Colonic mucosa (tissue), 4 donors: Measurements from ENCODE around the gene PMPCA. TPM values are rescaled to one million over a fixed set of nuclear protein-coding genes. Genes with fewer than 3 reads are reported as not detected.
A peak's percentile ranks its signal among the peaks of the same experiment; 100 is the strongest.
"Not testable (repeated sequence)": the region's sequence is repeated elsewhere in the genome, so short reads cannot be mapped to it uniquely, and the experiment has no call there.

Experiments
- DNase-seq: peaks from one replicate; pipeline ENCODE4 v3.0.0-alpha.2; 2020
- H3K27ac ChIP-seq: fragments of 200-600 bp; one replicate; pipeline ENCODE4 v1.8.0; 2021
- H3K27me3 ChIP-seq: fragments of 200-600 bp; one replicate; pipeline ENCODE4 v1.8.0; 2021
- H3K36me3 ChIP-seq: fragments of 200-600 bp; one replicate; pipeline ENCODE4 v1.8.0; 2021
- H3K4me1 ChIP-seq: fragments of 200-600 bp; one replicate; pipeline ENCODE4 v1.8.0; 2021; ENCODE audit warnings: mild to moderate bottlenecking
- H3K4me3 ChIP-seq: fragments of 200-600 bp; one replicate; pipeline ENCODE4 v1.8.0; 2021
- H3K9ac ChIP-seq, 2 donors: one replicate each; pipeline ENCODE4 v1.7.0; 2013; ENCODE audit warnings: control low read depth in 2 of 2, low read depth in 2 of 2, low read length in 2 of 2
- H3K9me3 ChIP-seq: fragments of 200-600 bp; one replicate; pipeline ENCODE4 v1.8.0; 2021
- intact Hi-C: fragments of 100-400 bp; cut with DNase I; formaldehyde crosslinking; loops from one replicate; pipeline ENCODE4 v1.14.1; 2022
- total RNA-seq, 2 donors: library from RNA; stranded (reverse); fragmentation: NEBNext Ultra II Directional in 1 of 2; extraction: Animal tissue kit (Norgen Biotek cat#: 25700) in 1 of 2; gene quantifications; one replicate each; pipeline ENCODE4 v1.2.1, GENCODE V29; 2021
- TF ChIP-seq, protein P1 (sequence below): fragments of 200-600 bp; IDR thresholded peaks from one replicate; pipeline ENCODE4 v1.8.0; 2022; ENCODE audit warnings: antibody characterized with exemption, mild to moderate bottlenecking
- donor health status: healthy.
- donor health status: DM: no; HTN: no; CAD: no.
- donor health status: DM: no; HTN: no; CAD: no.

Gene PMPCA
- total RNA-seq, 2 donors from 2014 or later, result 56.1 to 60.9 TPM

GRCh38 chr9:136405481-136405880 lies 5.0 kb upstream of the PMPCA start:
- Histone ChIP-seq H3K9ac (no peak overlapping the region), H3K27ac (no peak overlapping the region), H3K36me3 (no peaks in the 10 kb centered on the region), H3K27me3 (no peaks in the 10 kb centered on the region), H3K4me1 (peaks cover 7% of the 10 kb centered on the region), H3K4me3 (no peak overlapping the region), H3K9me3 (no peaks in the 10 kb centered on the region)
- TF ChIP-seq, protein P1, sequence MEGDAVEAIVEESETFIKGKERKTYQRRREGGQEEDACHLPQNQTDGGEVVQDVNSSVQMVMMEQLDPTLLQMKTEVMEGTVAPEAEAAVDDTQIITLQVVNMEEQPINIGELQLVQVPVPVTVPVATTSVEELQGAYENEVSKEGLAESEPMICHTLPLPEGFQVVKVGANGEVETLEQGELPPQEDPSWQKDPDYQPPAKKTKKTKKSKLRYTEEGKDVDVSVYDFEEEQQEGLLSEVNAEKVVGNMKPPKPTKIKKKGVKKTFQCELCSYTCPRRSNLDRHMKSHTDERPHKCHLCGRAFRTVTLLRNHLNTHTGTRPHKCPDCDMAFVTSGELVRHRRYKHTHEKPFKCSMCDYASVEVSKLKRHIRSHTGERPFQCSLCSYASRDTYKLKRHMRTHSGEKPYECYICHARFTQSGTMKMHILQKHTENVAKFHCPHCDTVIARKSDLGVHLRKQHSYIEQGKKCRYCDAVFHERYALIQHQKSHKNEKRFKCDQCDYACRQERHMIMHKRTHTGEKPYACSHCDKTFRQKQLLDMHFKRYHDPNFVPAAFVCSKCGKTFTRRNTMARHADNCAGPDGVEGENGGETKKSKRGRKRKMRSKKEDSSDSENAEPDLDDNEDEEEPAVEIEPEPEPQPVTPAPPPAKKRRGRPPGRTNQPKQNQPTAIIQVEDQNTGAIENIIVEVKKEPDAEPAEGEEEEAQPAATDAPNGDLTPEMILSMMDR, result no peak
- intact Hi-C loops, result loop anchor here (10.0 kb wide), 1 partner anchor 61 kb away; no protein-coding TSS in a partner anchor
- DNase-seq, result no peak

GRCh38 chr9:136405904-136406303 lies 4.6 kb upstream of the PMPCA start:
- not testable (repeated sequence) for DNase-seq, H3K9ac ChIP-seq, H3K27me3 ChIP-seq, H3K4me1 ChIP-seq, H3K4me3 ChIP-seq, H3K36me3 ChIP-seq, H3K9me3 ChIP-seq, H3K27ac ChIP-seq
- intact Hi-C loops, result loop anchor here (10.0 kb wide), 1 partner anchor 61 kb away; no protein-coding TSS in a partner anchor

DNA sequence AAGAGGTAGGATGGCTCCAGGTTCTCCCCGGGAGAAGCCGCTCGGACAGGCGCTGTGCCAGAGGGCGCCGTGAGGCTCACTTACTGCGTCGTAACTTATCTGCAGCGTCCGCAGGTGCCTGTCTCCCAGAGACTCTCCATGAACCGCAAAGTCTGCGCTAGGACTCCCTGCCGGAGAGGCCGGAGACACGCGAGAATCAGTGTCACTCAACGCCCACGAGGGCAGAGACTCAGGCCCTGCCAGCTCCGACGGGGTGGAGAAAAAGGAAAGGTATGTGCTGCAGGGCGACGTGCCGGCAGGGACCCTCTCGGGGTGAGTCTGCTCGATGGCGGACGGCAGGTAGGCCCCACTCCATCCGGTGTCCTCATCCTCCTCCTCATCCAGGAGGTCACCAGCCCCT lies 3.4 kb upstream of the PMPCA start:
- not testable (repeated sequence) for H3K36me3 ChIP-seq, H3K9ac ChIP-seq, H3K9me3 ChIP-seq, H3K4me3 ChIP-seq, H3K27ac ChIP-seq, DNase-seq, H3K27me3 ChIP-seq
- intact Hi-C loops, result loop anchor here (10.0 kb wide), 1 partner anchor 62 kb away; no protein-coding TSS in a partner anchor
- H3K4me1 ChIP-seq, result peaks cover 16% of the 10 kb centered on the region

- no peak for DNase-seq
- Histone ChIP-seq H3K27ac (no peak overlapping the region), H3K4me3 (no peak overlapping the region), H3K4me1 (peaks cover 16% of the 10 kb centered on the region), H3K9ac (no peak overlapping the region), H3K9me3 (no peaks in the 10 kb centered on the region), H3K36me3 (peaks cover 2% of the 10 kb centered on the region), H3K27me3 (no peaks in the 10 kb centered on the region)
- intact Hi-C loops, result loop anchor here (10.0 kb wide), 1 partner anchor 63 kb away; no protein-coding TSS in a partner anchor
- TF ChIP-seq, protein P1, result no peak
Measured at GRCh38 chr9:136407911-136408310, 2.5 kb upstream of the PMPCA start.

DNA sequence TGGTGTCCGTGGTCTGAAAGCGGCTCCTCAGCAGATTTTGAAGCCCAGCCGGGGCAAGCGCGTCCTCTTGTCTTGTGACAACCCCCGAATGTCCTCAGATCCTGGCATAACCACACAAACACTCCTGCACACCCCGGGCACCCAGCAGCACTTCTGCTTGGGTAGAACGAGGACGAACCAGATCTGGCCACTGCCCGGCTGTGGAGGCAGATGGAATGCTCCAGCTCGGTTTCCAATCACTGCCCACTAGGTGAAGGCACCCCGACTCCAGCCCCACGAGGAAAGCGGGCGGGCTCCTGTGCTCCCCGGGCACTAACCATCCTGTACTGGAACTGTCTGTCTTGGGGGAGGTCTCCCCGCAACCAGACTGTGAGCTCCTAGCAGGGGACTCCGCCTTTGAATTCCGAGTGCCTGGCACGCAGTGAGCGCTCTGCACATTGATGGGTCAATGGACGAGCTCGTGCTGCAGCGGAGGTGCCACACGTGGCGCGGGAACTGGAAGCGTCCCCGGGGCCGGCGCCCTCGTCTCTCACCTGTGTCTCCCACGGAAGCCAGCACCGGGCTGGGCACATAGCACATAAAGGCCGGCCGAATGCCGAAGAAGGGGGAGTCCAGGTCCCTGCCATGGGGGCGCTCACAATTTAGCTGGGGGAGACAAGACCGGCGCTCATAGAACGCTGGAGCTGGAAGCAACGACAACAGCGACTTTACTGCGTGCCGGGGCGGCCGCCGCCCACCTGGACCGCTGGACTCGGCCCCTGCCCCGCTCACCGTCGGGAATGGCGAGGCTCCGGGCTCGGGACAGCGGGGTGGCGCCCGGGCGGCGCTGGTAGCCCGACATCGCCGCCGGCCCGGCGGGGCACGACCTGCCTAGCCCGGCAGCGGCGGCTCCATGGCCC lies 652 bp upstream of the PMPCA start:
- peak overlapping the region; percentile 71 to 75 for H3K9ac ChIP-seq
- H3K4me3 ChIP-seq, result peak overlapping the region; percentile 90
- DNase-seq, result peak; percentile 41
- TF ChIP-seq, protein P1, result no peak
- intact Hi-C loops, result loop anchor here (5.0 to 10.0 kb wide), 2 partner anchors 65 to 72 kb away; partner anchors contain the start of gene SEC16A
- H3K27ac ChIP-seq, result peak overlapping the region; percentile 30
- H3K4me1 ChIP-seq, result peaks cover 16% of the 10 kb centered on the region
- H3K36me3 ChIP-seq, result peaks cover 10% of the 10 kb centered on the region
- H3K27me3 ChIP-seq, result no peaks in the 10 kb centered on the region
- no peaks in the 10 kb centered on the region for H3K9me3 ChIP-seq

- Histone ChIP-seq H3K36me3 (peaks cover 10% of the 10 kb centered on the region), H3K27ac (no peak overlapping the region), H3K9me3 (no peaks in the 10 kb centered on the region), H3K9ac (peak overlapping the region; percentile 82 to 94), H3K4me3 (peak overlapping the region; percentile 90), H3K4me1 (peaks cover 16% of the 10 kb centered on the region), H3K27me3 (no peaks in the 10 kb centered on the region)
- TF ChIP-seq, protein P1, result no peak
- DNase-seq, result no peak
- intact Hi-C loops, result loop anchor here (5.0 kb wide), 1 partner anchor 71 kb away; the partner anchor contains the start of gene SEC16A
Measured at GRCh38 chr9:136411378-136411777, 920 bp downstream of the PMPCA start.
